GM19238 (cell line): ENCODE results near the gene URM1.
A peak's percentile ranks its signal among the peaks of the same experiment; 100 is the strongest.

Source experiments
- DNase-seq: peaks from one replicate; pipeline ENCODE4 v3.0.0; 2011; ENCODE audit warnings: low spot score; ENCODE audit not compliant: insufficient read length

Gene URM1

GRCh38 chr9:128428644-128429512 lies 57.7 kb downstream of the URM1 start:
- DNase-seq, result no peak

DNA sequence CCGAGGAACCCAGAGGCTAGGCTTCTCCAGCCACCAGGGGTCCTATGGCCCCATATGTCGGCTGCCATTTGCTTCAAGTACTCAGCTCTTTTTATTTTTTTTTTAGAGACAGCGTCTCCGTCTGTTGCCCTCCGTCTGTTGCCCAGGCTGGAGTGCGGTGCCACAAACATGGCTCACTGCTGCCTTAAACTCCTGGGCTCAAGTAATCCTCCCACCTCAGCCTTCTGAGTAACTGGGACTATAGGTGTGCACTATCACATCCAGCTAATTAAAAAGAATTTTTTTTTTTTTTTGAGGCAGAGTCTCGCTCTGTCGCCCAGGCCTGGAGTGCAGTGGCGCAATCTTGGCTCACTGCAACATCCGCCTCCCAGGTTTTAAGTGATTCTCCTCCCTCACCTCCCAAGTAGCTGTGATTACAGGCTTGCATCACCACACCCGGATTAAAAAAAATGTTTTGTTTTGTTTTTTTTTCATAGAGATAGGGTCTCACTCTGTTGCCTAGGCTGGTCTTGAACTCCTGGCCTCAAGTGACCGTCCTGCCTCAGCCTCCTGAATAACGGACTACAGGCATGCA lies 58.4 kb downstream of the URM1 start:
- no peak for DNase-seq

GRCh38 chr9:128431207-128431606 lies 60.0 kb downstream of the URM1 start:
- DNase-seq, result no peak

- DNase-seq, result no peak
Observed at GRCh38 chr9:128434340-128434739, 63.2 kb downstream of the URM1 start.

GRCh38 chr9:128435611-128436010 lies 64.4 kb downstream of the URM1 start:
- no peak for DNase-seq

DNA sequence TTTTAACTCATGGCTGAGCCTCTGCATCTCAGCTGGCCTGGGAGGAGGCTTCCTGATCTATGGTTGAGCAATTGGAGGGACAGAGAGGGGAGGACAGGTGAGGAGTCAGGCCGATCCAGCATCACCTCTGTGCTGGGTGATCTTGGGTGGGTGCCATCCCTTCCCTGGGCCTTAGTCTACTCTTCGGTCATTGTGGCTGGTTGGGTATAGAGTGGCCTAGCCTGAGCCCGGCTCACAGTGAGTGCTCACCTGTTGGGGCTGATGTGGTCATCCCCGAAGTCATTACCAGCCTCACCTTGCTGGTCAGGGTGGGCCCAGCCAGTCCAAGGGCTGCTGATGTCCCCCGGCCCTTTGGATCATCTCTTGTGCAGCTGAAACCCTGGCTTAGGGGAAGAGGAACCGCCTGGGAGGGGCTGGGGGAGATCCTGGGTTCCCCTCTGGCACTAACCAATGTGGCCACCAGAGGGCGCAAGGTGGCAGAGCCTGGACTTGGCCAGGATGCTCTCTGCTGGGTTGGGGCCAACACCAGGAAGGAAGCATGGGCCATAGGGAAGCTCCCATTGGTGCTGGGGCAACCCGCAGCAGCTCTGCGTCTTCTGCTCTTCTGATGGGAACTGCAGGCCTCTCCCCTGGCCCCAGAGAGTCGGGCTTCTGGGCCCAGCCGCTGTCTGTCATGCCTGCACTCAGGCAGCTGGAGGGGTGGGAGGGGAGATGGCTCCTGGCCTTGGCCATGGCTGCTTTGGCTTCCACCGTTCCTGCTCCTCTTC lies 67.4 kb downstream of the URM1 start:
- peak; percentile 85 for DNase-seq

DNA sequence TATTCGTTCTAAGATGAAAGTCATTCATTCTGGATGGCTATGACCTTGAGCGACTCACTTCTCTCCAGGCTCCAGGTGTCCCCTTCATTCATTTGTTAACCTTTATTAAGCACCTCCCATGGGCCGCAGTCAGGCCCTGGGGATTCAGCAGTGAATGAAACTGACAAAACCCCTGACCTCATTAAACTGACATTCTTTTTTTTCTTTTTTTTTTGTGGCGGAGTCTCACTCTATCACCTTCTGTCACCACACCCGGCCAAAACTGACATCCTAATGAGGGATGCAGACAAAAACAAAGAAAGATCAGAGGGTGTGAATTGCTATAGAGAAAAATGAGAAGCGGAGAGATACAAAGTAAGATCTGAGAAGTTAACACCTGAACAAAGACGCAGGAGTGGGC lies 68.1 kb downstream of the URM1 start:
- DNase-seq, result no peak
